ENCODE measurements around the gene AFMID.

DNA sequence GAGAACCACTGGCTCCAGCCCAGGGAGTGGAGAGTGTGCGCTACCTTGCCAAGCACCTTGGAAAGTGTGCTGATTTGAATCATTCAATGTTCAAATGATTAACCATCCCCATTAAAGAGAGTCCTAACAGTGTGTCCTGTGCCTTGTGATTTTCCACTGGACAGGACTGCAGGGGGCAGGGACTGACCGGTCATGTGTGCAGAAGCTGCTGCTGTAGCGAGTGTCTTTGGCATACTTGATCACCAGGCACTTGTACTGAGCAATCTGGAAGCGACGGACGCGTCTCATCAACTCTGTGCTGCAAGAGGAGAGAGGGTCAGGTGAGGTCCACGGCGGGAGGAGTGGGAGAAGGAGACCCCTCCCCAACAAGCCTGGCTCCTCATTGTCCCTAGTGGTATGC, 2.3 kb upstream of the AFMID start:
- no peak for TF ChIP-seq RAD21 (IDR thresholded peaks at IDR 0.05; ENCODE audit: low read depth)
- TF ChIP-seq, protein P1, sequence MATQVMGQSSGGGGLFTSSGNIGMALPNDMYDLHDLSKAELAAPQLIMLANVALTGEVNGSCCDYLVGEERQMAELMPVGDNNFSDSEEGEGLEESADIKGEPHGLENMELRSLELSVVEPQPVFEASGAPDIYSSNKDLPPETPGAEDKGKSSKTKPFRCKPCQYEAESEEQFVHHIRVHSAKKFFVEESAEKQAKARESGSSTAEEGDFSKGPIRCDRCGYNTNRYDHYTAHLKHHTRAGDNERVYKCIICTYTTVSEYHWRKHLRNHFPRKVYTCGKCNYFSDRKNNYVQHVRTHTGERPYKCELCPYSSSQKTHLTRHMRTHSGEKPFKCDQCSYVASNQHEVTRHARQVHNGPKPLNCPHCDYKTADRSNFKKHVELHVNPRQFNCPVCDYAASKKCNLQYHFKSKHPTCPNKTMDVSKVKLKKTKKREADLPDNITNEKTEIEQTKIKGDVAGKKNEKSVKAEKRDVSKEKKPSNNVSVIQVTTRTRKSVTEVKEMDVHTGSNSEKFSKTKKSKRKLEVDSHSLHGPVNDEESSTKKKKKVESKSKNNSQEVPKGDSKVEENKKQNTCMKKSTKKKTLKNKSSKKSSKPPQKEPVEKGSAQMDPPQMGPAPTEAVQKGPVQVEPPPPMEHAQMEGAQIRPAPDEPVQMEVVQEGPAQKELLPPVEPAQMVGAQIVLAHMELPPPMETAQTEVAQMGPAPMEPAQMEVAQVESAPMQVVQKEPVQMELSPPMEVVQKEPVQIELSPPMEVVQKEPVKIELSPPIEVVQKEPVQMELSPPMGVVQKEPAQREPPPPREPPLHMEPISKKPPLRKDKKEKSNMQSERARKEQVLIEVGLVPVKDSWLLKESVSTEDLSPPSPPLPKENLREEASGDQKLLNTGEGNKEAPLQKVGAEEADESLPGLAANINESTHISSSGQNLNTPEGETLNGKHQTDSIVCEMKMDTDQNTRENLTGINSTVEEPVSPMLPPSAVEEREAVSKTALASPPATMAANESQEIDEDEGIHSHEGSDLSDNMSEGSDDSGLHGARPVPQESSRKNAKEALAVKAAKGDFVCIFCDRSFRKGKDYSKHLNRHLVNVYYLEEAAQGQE (IDR thresholded peaks at IDR 0.05; ENCODE audit: low read depth) = no peak
- TF ChIP-seq EZH2phosphoT487 (IDR thresholded peaks at IDR 0.05; ENCODE audit: borderline replicate concordance) = no peak
- TF ChIP-seq, protein P2, sequence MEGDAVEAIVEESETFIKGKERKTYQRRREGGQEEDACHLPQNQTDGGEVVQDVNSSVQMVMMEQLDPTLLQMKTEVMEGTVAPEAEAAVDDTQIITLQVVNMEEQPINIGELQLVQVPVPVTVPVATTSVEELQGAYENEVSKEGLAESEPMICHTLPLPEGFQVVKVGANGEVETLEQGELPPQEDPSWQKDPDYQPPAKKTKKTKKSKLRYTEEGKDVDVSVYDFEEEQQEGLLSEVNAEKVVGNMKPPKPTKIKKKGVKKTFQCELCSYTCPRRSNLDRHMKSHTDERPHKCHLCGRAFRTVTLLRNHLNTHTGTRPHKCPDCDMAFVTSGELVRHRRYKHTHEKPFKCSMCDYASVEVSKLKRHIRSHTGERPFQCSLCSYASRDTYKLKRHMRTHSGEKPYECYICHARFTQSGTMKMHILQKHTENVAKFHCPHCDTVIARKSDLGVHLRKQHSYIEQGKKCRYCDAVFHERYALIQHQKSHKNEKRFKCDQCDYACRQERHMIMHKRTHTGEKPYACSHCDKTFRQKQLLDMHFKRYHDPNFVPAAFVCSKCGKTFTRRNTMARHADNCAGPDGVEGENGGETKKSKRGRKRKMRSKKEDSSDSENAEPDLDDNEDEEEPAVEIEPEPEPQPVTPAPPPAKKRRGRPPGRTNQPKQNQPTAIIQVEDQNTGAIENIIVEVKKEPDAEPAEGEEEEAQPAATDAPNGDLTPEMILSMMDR (IDR thresholded peaks at IDR 0.05 in 2 of 3, conservative IDR thresholded peaks at IDR 0.05 in 1 of 3; ENCODE audit: borderline replicate concordance in 1 of 3, insufficient read depth in 1 of 3, low read depth in 2 of 3, low read length in 2 of 3) = no peak
- TF ChIP-seq ZFX (IDR thresholded peaks at IDR 0.05) = no peak
- no peak for TF ChIP-seq CEBPB (IDR thresholded peaks at IDR 0.05; ENCODE audit: low read depth)
- TF ChIP-seq POLR2A (IDR thresholded peaks at IDR 0.05; ENCODE audit: borderline replicate concordance, extremely low read depth, insufficient read depth, insufficient read length) = no peak
